K562 (cell line): ENCODE results near the gene RNPEPL1. TPM values are rescaled to one million over a fixed set of nuclear protein-coding genes. Genes with fewer than 3 reads are reported as not detected.

Experiments
- BCL6 ChIP-seq: fragments of 250-450 bp; sonication (Bioruptor Pico); IDR thresholded peaks from 2 replicates; pipeline ENCODE4 v1.4.0; 2020
- CCNT2 ChIP-seq: IDR thresholded peaks from 2 replicates; pipeline ENCODE4 v1.6.1; 2011; ENCODE audit warnings: borderline replicate concordance, low read depth, mild to moderate bottlenecking, moderate library complexity, mixed read lengths, low read length; ENCODE audit not compliant: insufficient read length; ENCODE audit errors: extremely low read depth
- CREM ChIP-seq: IDR thresholded peaks from 2 replicates; pipeline ENCODE4 v1.6.1; 2014; ENCODE audit warnings: antibody characterized with exemption, low read depth
- HIVEP1 ChIP-seq: fragments of 250-450 bp; sonication (Bioruptor Pico); IDR thresholded peaks from 2 replicates; pipeline ENCODE4 v1.4.0; 2020; ENCODE audit warnings: mild to moderate bottlenecking
- KLF16 ChIP-seq: IDR thresholded peaks from 2 replicates; pipeline ENCODE4 v1.6.1; 2016; ENCODE audit warnings: antibody characterized with exemption
- MBD2 ChIP-seq: sonication (generic); IDR thresholded peaks from 2 replicates; pipeline ENCODE4 v1.6.1; 2016; ENCODE audit warnings: low read depth, borderline replicate concordance
- NUFIP1 ChIP-seq: fragments of 450-650 bp; IDR thresholded peaks from 2 replicates; pipeline ENCODE4 v1.6.1; 2018; ENCODE audit not compliant: partially characterized antibody
- SAFB2 ChIP-seq: fragments of 200-400 bp; formaldehyde crosslinking; IDR thresholded peaks from 2 replicates; pipeline ENCODE4 v1.6.1; 2018; ENCODE audit warnings: borderline replicate concordance, low read length, low read depth, moderate library complexity; ENCODE audit not compliant: severe bottlenecking
- SOX6 ChIP-seq: fragments of 450-650 bp; IDR thresholded peaks from 2 replicates; pipeline ENCODE4 v1.6.1; 2014; ENCODE audit warnings: mild to moderate bottlenecking
- TGIF2 ChIP-seq: sonication (generic); formaldehyde crosslinking; IDR thresholded peaks from 2 replicates; pipeline ENCODE4 v1.8.1; 2022; ENCODE audit warnings: mild to moderate bottlenecking, missing genetic modification reagents, moderate library complexity
- THRAP3 ChIP-seq: fragments of 450-650 bp; IDR thresholded peaks from 2 replicates; pipeline ENCODE4 v1.6.1; 2016; ENCODE audit warnings: mild to moderate bottlenecking, inconsistent platforms, borderline replicate concordance
- XRCC4 ChIP-seq: IDR thresholded peaks from one replicate; pipeline ENCODE4 v1.6.1; 2011; ENCODE audit not compliant: insufficient read depth, insufficient read length; ENCODE audit errors: extremely low read depth
- ZNF12 ChIP-seq: sonication (generic); formaldehyde crosslinking; IDR thresholded peaks from 2 replicates; pipeline ENCODE4 v1.4.0; 2020; ENCODE audit warnings: mild to moderate bottlenecking, missing genetic modification reagents
- polyA plus RNA-seq, 8 experiments: library from polyadenylated mRNA; depleted of rRNA in 4 of 8; stranded (reverse) in 5 of 8; unstranded in 3 of 8; fragments of >200 nt; fragmentation: Nextera tagmentation in 2 of 8; fragmentation: Illumina TruSeq in 1 of 8; extraction: Ambion mirVana in 2 of 8; extraction: Trizol in 1 of 8; gene quantifications; 2 replicates each; pipeline versions ENCODE4 v1.2.1 to v1.2.3, GENCODE V29; 2011 to 2014; ENCODE audit warnings: inconsistent platforms in 1 of 8, missing spikeins in 1 of 8
- total RNA-seq, 7 experiments: library from RNA; depleted of rRNA in 6 of 7; stranded (reverse); fragments of >200 nt in 6 of 7; fragmentation: Illumina TruSeq in 2 of 7; extraction: Trizol in 2 of 7; gene quantifications; 2 replicates each; pipeline versions ENCODE4 v1.2.1 to v1.2.3, GENCODE V29; 2011 to 2021; ENCODE audit warnings: low replicate concordance in 1 of 7
- TF ChIP-seq, protein P1 (sequence below): sonication (generic); formaldehyde crosslinking; IDR thresholded peaks from 2 replicates; pipeline ENCODE4 v1.8.0; 2022; ENCODE audit warnings: mild to moderate bottlenecking, missing genetic modification reagents
- TF ChIP-seq, protein P2 (sequence below): fragments of 450-650 bp; IDR thresholded peaks from one replicate; pipeline ENCODE4 v1.6.1; 2018; ENCODE audit warnings: mild to moderate bottlenecking, moderate library complexity; ENCODE audit not compliant: partially characterized antibody
- TF ChIP-seq, protein P3 (sequence below): fragments of 450-650 bp; IDR thresholded peaks from 2 replicates; pipeline ENCODE4 v1.6.1; 2016; ENCODE audit warnings: borderline replicate concordance

The RNPEPL1 gene
- total and polyA plus RNA-seq, 9 of the 15 experiments (the other 6 are each of a cell fraction or from before 2014, with no cell fraction given), result 0.07 to 38.7 (median 5.6) TPM

DNA sequence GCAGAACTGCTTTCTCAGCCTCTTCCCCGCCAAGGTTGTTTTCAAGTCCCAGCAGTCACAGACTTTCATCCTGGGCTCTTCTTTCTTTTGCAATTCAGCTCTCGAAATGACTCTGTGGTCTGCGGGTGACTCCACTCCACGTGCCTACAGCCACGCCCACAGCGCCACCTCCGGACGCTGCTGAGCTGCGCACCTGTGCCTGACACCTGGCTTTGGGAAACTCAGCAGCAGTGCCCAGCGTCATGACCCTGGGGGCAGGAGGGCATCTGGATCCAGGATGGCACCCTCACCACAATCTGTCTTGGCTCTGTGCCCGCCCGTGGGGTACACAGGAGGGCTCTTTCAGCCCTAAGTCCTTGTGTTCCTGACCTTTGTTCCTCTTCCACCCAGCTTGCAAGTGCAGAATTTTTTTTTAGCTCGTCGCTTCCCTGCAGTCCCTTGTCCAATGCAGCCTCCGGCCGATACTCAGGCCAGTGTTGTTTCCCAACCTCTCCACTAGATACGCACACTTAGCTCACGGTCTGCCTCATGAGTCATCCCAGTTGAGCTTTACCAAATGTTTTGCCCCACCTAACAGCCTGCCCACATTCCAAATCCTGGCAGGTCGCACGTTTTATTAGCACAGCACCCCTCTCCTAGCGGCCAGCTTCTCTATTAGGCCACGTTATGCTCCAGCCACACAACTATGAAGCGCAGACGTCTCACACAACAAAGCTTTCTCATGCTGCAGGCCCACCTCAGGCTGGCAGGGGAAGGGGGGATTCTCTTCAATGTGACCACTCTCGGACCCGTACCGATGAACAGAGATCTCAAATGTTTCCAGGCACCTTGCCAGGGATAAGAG is 11.7 kb downstream of the RNPEPL1 start (continued):
- TF ChIP-seq, protein P1, sequence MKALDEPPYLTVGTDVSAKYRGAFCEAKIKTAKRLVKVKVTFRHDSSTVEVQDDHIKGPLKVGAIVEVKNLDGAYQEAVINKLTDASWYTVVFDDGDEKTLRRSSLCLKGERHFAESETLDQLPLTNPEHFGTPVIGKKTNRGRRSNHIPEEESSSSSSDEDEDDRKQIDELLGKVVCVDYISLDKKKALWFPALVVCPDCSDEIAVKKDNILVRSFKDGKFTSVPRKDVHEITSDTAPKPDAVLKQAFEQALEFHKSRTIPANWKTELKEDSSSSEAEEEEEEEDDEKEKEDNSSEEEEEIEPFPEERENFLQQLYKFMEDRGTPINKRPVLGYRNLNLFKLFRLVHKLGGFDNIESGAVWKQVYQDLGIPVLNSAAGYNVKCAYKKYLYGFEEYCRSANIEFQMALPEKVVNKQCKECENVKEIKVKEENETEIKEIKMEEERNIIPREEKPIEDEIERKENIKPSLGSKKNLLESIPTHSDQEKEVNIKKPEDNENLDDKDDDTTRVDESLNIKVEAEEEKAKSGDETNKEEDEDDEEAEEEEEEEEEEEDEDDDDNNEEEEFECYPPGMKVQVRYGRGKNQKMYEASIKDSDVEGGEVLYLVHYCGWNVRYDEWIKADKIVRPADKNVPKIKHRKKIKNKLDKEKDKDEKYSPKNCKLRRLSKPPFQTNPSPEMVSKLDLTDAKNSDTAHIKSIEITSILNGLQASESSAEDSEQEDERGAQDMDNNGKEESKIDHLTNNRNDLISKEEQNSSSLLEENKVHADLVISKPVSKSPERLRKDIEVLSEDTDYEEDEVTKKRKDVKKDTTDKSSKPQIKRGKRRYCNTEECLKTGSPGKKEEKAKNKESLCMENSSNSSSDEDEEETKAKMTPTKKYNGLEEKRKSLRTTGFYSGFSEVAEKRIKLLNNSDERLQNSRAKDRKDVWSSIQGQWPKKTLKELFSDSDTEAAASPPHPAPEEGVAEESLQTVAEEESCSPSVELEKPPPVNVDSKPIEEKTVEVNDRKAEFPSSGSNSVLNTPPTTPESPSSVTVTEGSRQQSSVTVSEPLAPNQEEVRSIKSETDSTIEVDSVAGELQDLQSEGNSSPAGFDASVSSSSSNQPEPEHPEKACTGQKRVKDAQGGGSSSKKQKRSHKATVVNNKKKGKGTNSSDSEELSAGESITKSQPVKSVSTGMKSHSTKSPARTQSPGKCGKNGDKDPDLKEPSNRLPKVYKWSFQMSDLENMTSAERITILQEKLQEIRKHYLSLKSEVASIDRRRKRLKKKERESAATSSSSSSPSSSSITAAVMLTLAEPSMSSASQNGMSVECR, result peak; percentile 63; the same call in 1 of the 2 replicates
- TF ChIP-seq, protein P2, sequence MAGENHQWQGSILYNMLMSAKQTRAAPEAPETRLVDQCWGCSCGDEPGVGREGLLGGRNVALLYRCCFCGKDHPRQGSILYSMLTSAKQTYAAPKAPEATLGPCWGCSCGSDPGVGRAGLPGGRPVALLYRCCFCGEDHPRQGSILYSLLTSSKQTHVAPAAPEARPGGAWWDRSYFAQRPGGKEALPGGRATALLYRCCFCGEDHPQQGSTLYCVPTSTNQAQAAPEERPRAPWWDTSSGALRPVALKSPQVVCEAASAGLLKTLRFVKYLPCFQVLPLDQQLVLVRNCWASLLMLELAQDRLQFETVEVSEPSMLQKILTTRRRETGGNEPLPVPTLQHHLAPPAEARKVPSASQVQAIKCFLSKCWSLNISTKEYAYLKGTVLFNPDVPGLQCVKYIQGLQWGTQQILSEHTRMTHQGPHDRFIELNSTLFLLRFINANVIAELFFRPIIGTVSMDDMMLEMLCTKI, result no peak
- TF ChIP-seq CCNT2 (no peak), HIVEP1 (CRISPR knock-in tag) (no peak), THRAP3 (no peak), KLF16 (no peak), MBD2 (no peak), XRCC4 (no peak), BCL6 (CRISPR knock-in tag) (no peak), SOX6 (no peak), CREM (peak; percentile 40; the same call in 1 of the 2 replicates), TGIF2 (CRISPR knock-in tag) (no peak), SAFB2 (no peak), NUFIP1 (no peak), ZNF12 (CRISPR knock-in tag) (no peak)
- TF ChIP-seq, protein P3, sequence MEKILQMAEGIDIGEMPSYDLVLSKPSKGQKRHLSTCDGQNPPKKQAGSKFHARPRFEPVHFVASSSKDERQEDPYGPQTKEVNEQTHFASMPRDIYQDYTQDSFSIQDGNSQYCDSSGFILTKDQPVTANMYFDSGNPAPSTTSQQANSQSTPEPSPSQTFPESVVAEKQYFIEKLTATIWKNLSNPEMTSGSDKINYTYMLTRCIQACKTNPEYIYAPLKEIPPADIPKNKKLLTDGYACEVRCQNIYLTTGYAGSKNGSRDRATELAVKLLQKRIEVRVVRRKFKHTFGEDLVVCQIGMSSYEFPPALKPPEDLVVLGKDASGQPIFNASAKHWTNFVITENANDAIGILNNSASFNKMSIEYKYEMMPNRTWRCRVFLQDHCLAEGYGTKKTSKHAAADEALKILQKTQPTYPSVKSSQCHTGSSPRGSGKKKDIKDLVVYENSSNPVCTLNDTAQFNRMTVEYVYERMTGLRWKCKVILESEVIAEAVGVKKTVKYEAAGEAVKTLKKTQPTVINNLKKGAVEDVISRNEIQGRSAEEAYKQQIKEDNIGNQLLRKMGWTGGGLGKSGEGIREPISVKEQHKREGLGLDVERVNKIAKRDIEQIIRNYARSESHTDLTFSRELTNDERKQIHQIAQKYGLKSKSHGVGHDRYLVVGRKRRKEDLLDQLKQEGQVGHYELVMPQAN, result peak; percentile 57; the same call in 1 of the 2 replicates
